HG02884 (cell line): ENCODE data around the gene CCNL2.

Source experiments
- ATAC-seq: cut with Tn5 transposase; IDR thresholded peaks from one replicate; pipeline ENCODE4 v1.9.1; 2021; ENCODE audit warnings: mild to moderate bottlenecking, moderate library complexity; ENCODE audit not compliant: unreplicated experiment

Gene CCNL2

DNA sequence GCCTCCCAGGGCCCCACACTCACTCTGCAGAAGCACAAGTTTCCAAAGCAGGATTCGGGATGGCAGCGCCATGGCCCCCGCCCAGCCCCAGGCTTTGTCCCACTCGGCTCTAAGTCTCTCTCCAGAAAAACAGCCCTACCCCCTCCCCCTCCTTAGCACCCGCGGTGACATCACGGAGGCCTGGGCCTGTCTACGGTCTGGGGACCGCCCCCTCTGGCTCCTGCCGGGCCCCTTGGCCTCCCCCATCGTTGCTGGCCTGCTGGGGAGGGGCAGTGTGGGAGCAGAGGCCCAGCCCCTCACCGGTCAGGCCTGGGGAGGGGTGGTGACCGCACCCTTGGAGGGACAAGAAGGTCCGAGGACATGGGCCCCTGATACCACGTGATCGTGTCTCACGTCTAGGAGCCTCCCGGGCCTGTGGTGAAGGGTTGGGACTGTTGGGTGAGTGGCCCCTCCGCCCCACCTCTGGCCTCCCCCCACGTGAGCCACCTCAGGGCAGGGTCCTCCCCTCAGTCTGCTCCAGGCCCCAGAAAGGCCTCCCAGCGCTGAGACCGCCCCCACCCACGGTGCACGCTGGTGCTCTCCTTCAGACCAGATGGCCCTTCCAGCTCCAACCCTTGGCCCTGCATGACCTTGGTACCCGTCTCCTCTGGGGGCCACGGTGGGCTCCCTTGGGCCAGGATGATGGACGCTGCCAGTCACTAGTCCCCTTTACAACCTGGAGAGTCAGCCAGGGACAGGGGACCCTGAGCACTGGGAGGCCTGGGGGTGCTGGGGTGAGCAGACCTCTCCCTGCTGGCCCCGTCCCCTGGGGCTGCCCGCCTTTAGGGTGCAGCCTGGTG lies 40.5 kb downstream of the CCNL2 start, which contains the start of gene MXRA8:
Gene MXRA8, minus strand, starts transcription at position 123 of the 839 bp plus-strand sequence. Its CDS starts 51 bp downstream, at position 72.
- no peak for ATAC-seq

DNA sequence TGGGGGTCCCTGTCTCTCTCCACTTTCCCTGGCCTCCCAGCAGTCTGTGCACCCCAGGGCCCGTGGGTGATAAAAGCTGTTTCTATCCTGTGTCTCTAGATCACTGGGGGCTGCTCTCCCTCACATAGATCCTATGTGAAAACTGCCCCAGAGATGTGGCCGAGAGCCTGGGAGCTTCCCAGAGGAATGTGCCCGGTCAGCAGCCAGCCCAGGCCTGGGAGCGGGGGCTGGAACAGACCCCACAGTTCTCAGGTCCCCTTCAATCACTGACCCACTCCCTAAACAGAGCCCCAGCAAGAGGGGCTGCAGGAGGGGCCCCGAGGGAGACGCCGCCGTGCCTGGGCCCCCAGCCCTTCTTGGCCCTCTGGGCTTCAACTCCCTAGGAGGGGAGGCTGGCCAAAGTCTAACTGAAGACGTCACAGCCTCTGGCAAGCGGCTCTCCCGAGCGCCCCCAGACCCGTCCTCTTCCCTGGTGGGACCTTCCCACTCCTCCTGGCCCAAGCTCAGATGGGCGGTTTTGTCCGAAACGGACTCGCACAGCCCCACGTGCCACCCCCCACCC lies 41.2 kb downstream of the CCNL2 start:
- no peak for ATAC-seq

DNA sequence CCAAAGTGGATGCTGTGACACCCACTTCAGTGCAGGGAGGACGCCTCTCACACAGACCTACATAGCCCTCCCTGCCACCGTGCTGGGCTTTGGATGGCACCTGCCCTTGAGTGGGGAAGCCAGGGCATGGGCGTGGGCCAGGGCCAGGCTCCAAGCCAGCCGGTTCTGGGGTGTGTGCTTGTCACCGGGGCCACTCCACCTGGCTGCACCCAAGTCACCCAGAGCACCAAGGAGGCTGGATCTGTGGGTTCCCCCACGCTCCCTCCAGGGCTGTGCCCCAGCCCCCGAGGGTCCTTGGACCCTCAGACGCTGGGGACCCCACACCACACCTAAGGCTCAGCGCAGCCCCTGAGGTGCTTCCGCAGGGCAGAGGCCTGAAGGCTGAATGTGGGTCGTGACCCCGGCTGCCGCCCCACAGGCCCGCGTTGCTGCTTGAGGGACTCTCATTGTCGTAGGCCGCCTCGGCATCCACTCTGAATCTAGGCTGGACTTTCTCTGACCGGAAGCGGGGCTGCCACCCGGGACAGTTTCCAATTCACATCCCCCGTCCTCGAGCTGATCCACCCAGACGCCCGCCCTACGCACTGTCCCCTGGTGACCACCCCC lies 42.2 kb downstream of the CCNL2 start:
- no peak for ATAC-seq

DNA sequence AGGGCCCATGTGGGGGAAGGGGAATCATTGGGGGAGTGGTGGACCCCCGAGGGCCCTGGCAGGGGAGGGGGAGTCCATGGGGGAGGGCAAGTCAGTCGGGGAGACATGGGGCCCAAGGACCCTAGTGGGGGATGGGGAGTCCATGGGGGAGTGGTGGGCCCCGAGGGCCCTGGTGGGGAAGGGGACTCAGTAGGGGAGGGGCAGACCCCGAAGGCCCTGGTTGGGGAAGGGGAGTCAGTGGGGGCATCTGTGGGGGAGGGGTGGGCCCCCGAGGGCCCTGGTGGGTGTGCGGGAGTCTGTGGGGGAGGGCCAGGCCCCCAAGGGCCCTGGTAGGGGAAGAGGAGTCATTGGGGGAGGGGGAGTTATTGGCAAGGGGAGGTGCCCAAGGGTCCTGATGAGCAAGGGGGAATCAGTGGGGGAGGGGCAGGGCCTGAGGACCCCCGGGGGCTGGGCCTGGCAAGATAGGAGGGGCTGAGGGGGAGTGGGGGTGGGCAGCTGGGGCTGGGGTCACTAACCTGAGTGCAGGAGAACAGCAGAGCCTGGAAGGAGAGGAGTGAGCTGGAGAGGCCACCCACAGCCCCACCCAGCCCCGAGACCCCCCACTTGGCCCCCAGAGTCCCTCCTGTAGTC lies 42.9 kb downstream of the CCNL2 start:
- no peak for ATAC-seq

DNA sequence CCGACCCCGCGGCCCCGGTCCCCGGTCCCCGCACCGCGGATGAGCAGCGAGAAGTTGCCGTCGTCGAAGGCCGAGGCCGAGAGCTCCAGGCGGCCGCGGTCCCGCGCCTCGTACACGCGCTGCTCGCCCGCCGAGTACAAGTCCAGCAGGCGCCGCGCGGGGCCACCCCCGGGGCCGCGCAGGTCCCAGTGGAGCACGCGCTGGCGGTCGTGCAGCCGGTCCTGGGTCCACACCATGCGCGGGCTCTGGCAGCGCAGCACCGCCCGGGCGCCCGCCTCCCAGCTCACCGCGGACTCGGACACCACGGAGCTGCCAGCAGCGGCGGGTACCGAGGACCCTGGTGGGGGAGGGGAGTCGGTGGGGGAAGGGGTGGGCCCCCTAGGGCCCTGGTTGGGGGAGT lies 43.7 kb downstream of the CCNL2 start:
- ATAC-seq: no peak

DNA sequence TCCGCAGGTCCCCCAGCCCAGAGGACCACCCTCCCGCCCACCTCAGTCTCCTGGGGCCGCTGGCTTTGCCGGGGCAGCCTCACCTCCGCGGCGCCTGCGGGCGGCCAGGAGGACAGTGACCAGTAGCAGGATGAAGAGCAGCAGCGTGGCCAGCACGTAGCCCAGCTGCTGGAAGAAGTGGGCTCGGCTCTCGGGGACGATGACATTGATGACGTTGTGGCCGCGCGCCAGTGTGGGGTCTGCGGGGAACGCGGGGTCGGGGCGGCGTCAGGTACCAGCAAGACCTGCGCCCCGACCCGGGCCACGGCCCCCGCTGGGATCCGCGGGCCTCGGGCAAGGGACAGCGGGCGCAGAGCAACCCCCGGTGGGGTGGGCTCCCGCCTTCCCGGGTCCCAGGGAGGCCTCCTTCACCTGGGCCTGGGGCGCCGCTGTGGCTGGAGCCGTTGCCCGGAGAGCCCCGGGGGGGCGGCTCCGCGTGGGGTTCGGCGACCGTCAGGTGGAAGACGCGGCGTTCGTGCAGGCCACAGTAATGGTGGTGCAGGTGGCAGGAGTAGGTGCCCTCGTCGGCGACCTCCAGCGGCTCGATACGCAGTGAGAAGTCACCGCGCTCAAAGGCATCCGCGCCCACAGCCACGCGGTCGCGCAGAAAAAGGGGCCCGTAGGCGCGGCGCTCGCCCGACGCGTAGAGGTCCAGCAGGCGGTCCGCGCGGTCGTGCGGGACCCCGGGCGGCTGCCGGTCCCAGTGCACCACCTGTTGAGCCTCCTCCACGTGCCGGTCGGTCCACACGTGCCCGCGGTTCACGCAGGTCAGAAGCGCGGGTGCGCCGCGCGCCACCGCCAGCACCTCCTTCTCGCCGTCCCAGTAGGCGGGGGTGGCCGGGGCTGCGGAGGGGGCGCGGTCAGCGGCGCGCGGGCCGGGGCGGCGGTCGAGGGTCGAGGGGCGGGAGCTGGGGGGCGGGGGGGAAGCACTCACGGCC lies 44.6 kb downstream of the CCNL2 start:
- no peak for ATAC-seq

DNA sequence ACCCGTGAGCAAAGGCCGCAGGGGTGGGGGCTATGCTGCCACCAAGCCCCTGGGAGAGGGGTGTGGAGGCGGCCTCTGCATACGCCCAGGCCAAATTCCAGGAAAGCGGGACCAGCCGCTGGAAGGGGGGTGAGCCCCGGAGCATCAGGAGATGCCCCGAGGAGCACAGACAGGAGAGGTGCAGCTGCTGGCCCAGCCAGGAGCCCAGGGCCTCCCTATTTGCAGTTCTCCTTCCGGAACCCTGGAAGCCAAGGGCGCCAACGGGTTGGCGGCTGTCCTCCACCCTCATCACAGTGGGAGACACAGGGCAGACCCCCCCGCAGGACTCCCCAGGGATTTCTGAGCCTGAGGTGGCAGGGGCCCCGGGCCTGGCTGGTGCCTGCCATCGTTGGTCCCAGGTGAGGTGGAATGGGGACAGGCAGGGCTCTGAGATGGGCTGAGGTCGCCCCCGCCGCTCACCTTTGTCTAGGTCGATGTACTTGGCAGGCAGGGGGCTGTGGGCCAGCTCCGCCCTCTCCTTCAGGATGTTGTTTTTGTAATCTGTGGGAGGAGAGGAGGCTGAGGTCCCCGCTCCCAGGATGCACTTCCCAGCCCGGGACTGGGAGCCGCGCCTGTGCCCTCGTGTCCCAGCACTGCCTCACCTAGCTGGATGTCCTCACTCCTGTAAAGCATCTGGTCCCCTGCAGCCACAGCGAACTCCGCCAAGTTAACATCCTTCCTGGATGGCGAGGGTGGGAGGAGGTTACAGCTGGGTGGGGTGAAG lies 45.6 kb downstream of the CCNL2 start:
- ATAC-seq: no peak

DNA sequence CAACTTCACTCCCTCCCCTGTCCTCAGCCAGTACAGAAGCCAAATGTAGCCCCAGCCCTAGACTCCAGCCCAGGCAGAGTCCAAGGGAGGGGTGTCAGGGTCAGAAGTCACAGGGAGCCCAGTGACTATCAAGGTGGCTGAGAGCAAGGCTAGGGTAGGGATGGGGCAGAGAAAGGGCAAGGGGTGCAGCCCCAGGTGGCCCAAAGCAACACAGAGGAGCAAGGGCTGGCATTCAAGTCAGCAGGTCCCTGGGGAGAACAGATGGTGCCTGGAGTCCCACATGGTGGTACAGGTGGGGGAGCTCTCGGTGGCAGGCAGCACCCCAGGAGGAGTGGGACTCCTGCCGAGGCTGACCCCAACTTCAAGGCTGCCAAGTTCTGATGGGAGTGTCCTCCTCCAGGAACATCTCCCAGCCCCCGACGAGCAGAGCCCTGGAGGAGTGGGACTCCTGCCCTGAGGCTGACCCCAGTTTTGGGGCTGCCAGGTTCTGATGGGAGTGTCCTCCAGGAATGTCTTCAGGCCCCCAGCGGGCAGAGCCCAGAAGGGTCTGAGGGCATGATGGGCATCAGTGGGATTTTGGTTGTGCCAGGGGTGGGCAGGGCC lies 46.2 kb downstream of the CCNL2 start:
- no peak for ATAC-seq

DNA sequence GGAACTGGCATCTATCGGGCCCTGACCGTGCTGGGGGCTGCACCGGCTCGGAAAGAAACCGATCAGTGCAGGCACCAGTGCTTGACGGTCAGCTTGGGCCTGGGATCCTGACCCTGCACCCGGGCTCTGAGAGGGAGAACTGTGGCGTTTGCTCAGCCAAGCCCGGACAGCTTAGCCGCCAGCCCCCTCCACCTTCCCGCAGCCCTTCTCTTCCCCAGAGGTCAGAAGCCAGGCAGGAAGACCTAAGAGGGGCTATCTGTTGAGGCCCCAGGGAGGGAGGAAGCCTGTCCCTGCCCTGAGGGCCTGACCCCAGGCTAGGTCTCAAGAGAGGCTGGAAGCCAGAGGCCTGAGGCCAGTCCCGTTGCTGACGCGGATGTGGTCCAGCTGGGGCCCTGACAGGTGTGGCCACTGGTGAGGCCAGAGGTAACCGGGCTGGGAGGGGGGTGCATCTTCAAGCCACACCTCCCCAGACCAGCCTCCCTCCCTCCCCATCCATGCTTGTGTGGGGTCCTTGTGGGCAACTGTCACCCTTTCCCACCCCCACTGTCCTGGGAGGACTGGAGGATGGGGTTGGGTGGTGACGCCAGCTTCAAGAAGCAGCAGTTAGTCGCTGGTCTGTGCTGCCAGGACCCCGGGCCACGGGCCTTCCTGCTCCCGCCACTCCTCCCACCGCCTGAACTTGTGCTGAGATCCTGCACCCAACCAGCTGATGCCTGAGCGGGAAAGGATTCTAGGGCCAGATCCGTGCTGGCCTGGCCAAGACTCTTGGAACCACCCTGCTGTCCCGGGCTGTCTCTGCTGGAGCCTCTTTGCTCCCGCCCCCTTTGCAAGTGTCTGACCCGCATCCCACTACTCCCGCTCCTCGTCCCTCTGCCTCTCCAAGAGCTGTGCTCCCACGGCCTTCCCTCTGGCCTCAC lies 47.4 kb downstream of the CCNL2 start:
- ATAC-seq: no peak

DNA sequence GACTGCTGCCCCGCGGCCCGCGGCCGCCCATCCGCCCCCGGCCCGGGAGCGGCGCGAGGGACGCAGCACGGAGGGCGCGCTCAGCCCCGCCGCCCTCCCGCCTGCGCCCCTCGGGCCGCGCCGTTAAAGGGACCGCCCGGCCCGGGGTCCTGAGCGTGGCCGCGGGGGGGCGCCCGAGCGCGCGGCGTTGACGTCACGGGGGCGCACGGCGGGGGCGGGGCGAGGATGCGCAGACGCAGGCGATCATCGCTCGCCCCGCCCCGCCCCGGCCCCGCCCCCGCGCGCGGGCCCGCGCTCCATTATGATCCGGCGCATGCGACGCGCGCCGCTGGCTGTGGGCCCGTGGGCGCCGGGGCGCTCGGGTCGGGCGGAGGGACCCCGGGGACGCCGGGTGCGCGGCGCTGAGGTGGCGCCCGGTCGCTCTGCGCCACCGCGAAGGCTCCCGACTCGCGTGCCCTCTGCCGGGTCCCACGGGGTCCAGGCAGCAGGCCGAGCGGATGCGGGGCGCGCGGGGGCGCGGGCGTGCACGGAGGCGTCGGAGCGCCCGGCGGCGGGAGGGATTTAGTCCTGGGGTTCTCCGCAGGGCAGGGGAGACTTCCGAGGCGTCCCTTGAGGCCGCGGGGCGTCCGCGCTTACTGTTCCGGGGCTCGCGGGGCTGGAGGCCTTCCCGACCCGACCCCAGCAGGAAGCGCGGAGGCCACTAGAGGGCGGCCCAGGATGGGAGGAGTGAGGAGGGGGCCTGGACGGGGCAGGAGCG lies 49.7 kb downstream of the CCNL2 start, which contains the start of gene DVL1:
Gene DVL1, minus strand, starts transcription at position 163 of the 757 bp plus-strand sequence. CDS start 353 bp downstream, outside the sequence.
- peak; percentile 47 for ATAC-seq

DNA sequence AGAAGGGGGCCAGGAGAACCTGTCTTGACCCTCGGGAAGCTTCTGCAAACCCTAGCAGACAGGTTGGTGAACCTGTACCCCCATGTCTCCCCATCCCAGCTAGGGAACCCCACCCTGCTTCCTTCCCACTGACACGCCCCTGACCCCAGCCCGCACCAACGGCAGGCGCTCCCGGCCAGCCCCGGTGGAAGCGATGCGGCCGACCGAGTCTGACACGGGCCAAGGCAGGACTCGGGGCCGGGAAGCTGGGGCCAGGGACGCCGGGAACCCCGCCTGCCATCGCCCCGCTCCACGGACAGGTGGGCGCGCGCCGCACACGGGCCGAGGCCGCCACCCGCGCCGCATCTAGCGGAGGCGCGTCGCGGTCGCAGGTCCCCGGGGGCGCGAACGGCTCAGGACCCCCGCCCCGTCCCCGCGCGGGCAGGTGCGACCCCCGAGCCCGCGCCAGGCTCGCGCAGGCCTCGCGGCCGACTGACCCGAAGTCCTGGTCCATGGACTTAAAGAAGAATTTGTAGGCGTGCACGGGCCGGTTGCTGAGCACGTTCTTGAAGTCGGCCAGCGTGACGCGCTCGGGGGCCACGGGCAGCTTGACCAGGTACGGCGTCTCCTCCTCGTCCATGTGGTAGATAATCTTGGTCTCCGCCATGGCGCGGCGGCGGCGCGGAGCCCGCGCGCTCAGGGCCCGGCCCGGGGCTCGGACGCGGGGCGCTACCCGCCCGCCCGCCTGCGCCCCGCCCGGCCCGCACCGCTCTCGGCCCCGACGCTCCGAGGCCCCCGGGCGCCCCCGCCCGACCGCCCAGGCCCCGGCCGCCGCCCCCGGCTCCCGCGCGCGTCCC lies 50.5 kb downstream of the CCNL2 start:
- ATAC-seq: peak; percentile 15

DNA sequence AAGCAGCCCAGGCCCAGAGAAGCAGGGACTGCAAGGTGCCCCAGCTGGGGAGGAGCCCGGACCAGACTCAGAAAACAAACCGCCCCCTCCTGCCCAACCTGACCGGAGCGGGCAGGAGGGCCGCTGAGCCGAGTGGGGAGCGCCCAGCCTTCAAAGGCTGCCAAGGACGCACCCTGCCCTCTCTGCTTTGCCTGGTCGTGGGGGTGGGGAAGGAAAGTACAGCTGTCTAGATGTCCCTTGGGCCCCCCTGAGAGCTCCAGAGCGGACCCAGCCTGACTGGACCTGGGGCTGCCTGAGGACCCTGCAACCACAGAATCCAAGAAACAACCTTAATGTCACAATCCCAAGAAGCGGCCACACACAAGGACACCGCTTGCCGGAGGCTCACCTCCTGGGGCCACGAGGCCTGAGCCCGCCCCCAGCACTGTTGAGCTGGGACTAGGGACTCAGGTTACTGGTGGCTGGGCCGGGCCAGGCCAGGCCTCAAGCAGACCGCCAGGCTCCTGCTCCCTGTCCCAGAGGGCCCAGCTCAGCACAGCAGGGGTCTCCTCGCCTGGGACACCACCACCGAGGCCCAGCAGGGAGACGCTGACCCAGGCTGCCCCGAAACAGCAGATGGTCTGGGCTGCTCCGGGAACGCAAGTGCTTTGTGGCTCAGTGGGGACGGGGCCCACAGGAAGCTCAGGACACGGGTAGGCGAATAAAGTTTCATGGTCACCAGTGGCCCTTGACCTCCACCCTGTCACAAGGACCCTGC lies 51.3 kb downstream of the CCNL2 start:
- ATAC-seq: no peak

DNA sequence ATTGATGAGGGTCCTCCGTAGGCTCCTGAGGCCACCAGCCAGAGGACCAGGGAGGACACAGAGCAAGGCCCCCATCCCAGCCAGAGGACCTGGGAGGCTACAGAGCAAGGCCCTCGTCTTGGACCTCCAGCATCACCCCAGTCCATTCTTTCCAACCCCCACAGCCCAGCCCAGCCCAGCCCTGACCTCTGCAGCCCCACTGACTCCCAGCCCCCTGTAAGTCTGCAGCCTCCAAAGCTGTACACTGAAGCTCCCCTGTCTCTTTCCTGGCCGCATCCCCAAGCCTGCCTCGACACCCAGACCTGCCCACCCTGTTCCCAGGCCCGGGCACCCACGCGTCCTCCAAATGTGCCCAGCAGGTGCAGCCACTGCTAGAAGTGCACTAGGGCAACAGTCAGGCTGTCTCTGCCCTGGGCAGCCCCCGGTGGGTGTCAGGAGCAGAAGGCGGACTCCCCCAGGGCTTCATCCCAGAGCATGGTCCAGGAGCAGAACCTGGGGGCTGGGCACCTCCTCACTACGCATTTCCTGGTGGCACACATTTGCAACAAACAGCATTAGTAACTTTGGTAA lies 52.0 kb downstream of the CCNL2 start:
- ATAC-seq: no peak

DNA sequence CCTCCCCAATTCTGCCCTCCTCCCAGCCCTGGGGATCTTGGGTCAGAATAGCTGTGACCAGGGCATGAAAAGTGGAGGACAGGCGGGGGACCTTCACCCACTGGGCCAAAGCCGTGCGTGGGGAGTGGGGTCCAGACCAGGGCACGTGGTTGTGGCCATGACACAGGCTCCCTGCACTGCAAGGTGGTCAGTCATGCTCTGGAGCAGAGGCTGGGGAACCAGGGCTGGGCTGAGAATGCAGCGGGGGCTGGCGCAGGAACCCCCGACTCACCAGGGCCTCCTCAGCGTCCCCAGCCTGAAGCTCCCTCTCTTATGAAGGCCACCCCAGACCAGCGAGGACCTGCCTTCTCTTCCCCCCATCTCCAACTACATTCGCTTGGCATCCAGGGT lies 52.6 kb downstream of the CCNL2 start:
- no peak for ATAC-seq

DNA sequence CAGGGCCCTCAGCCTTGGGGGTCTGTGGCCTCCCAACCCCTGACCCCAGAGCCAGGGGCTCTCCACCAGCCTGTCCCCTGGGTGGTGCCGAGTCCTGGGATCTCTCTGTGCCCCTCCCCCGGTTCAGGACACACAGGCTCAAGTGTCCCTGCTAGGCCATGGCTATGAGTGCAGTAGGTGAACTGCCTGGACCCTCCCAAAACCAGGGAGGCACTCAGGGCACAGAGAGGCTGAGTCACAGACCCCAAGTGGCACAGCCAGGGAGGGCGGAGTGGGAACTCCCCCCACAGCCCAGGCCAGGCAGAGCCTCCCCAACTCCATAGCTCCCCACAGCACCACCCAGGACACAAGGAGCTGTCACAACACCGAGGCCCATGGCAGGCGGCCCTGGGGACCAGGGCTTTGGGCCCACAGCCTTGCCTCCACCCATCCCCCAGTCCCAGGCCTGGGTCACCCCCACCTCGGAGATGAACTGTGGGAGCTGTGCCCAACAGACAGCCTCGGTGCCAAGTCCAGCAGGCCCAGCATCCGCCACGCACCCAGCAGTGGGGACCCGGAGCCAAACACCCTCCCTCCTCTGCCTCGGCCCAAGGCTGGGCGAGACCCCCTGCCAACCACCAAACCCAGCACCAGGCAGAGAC lies 53.2 kb downstream of the CCNL2 start:
- ATAC-seq: no peak
